ENCODE measurements around the gene TOLLIP. TPM values are rescaled to one million over a fixed set of nuclear protein-coding genes. Genes with fewer than 3 reads are reported as not detected.
"Not testable (repeated sequence)": the region's sequence is repeated elsewhere in the genome, so short reads cannot be mapped to it uniquely, and the experiment has no call there.

Gene TOLLIP
- total RNA-seq, 4 donors from 2014 or later, result 49.8 to 91.7 (median 85.0) TPM

DNA sequence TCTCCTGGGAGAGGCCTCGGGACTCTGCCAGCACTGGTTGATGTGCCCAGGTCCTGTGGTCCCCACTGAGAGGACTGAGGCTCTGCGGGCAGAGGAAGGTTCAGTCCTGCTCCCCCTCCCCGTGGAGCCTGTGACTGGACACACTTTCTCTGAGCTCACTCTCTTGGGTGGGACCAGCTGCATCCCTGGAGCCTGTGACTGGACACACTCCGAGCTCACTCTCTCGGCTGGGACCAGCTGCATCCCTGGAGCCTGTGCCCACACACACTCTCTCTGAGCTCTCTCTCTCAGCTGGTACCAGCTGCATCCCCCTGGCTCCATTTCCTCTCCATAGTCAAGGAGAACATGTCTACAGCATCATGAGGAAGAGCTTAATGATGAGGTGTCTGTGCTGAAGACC, 39.5 kb downstream of the TOLLIP start:
- H3K4me3 ChIP-seq, result no peak overlapping the region
- no peaks in the 10 kb centered on the region for H3K27me3 ChIP-seq
- H3K36me3 ChIP-seq, result peaks cover 0 to 2% of the 10 kb centered on the region in 2 donors
- no peaks in the 10 kb centered on the region for H3K9me3 ChIP-seq
- DNase-seq (no peak), ATAC-seq (no peak)
- in situ Hi-C loops (cut with MboI; ENCODE audit: low sequenced_read_pairs in 4 of 4), result loop anchor here in 1 of 4 donors (25.0 kb wide), 1 partner anchor 242 kb away; no protein-coding TSS in a partner anchor
- no peaks in the 10 kb centered on the region for H3K4me1 ChIP-seq
- no peak overlapping the region for H3K27ac ChIP-seq
- TF ChIP-seq, protein P1, sequence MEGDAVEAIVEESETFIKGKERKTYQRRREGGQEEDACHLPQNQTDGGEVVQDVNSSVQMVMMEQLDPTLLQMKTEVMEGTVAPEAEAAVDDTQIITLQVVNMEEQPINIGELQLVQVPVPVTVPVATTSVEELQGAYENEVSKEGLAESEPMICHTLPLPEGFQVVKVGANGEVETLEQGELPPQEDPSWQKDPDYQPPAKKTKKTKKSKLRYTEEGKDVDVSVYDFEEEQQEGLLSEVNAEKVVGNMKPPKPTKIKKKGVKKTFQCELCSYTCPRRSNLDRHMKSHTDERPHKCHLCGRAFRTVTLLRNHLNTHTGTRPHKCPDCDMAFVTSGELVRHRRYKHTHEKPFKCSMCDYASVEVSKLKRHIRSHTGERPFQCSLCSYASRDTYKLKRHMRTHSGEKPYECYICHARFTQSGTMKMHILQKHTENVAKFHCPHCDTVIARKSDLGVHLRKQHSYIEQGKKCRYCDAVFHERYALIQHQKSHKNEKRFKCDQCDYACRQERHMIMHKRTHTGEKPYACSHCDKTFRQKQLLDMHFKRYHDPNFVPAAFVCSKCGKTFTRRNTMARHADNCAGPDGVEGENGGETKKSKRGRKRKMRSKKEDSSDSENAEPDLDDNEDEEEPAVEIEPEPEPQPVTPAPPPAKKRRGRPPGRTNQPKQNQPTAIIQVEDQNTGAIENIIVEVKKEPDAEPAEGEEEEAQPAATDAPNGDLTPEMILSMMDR (IDR thresholded peaks at IDR 0.05 in 4 of 5, conservative IDR thresholded peaks at IDR 0.05 in 1 of 5), result no peak
- TF ChIP-seq POLR2A (IDR thresholded peaks at IDR 0.05), result no peak
- intact Hi-C loops (cut with DNase I; ENCODE audit: low total_unique reads), result loop anchor here (5.0 to 10.0 kb wide), 2 partner anchors 115 to 907 kb away; partner anchors contain the start of gene BRSK2

DNA sequence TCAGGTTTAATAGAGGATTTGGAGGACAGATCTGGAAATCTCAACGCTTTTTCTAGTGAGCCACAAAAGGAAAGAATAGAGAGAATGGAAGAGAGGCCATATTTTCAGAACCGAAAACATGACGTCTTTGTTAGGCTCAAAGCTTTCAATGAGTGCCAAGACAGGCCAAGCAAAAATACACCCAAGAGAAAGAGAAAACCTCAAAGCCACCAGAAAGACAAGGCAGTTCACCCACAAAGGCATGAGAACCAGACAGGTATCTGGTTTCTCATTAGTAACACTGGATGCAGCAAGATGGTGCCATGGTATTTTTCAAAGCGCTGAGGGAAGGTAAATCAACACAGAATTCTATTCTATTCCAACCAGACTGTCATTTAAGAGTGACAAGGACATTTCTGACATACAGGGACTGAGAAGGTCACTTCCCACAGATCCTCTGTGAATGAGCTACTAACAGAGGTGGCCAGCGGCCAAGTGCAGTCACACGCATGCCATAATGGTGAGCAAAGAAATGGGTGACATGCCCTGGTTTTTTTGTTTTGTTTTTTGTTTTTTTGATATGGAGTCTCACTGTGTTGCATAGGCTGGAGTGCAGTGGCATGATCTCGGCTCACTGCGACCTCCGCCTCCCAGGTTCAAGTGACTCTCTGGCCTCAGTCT, 41.9 kb downstream of the TOLLIP start:
- intact Hi-C loops (cut with DNase I; ENCODE audit: low total_unique reads), result loop anchor here (5.0 to 10.0 kb wide), 2 partner anchors 117 to 910 kb away; partner anchors contain the start of gene BRSK2

DNA sequence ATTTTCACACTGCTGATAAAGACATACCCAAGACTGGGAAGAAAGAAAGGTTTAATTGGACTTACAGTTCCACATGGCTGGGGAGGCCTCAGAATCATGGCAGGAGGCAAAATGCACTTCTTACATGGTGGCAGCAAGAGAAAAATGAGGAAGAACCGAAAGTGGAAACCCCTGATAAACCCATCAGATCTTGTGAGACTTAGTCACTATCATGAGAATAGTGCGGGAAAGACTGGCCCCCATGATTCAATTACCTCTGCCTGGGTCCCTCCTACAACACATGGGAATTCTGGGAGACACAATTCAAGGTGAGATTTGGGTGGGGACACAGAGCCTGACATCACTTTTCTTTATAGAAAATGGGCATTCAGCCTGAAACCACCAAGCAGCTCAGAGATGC, 42.5 kb downstream of the TOLLIP start:
- H3K4me1 ChIP-seq, result peaks cover 4 to 12% of the 10 kb centered on the region in 2 donors
- not testable (repeated sequence) for H3K27me3 ChIP-seq, H3K4me3 ChIP-seq, ATAC-seq, DNase-seq, H3K36me3 ChIP-seq, H3K27ac ChIP-seq, H3K9me3 ChIP-seq
- intact Hi-C loops (cut with DNase I; ENCODE audit: low total_unique reads) (loop anchor here (5.0 to 10.0 kb wide), 2 partner anchors 118 to 910 kb away; partner anchors contain the start of gene BRSK2), in situ Hi-C loops (cut with MboI; ENCODE audit: low sequenced_read_pairs in 4 of 4) (loop anchor here in 1 of 4 donors (25.0 kb wide), 1 partner anchor 245 kb away; no protein-coding TSS in a partner anchor)

More for the DNA sequence above, 41.9 kb downstream of the TOLLIP start:
- TF ChIP-seq POLR2A (IDR thresholded peaks at IDR 0.05), result no peak
- TF ChIP-seq, protein P1 (IDR thresholded peaks at IDR 0.05 in 4 of 5, conservative IDR thresholded peaks at IDR 0.05 in 1 of 5), result no peak
- in situ Hi-C loops (cut with MboI; ENCODE audit: low sequenced_read_pairs in 4 of 4), result loop anchor here in 1 of 4 donors (25.0 kb wide), 1 partner anchor 245 kb away; no protein-coding TSS in a partner anchor
- Histone ChIP-seq H3K27ac (no peak overlapping the region), H3K27me3 (no peaks in the 10 kb centered on the region), H3K4me1 (peaks cover 0 to 7% of the 10 kb centered on the region in 2 donors), H3K9me3 (no peaks in the 10 kb centered on the region), H3K4me3 (no peak overlapping the region), H3K36me3 (no peaks in the 10 kb centered on the region)
- DNase-seq (no peak), ATAC-seq (no peak)

DNA sequence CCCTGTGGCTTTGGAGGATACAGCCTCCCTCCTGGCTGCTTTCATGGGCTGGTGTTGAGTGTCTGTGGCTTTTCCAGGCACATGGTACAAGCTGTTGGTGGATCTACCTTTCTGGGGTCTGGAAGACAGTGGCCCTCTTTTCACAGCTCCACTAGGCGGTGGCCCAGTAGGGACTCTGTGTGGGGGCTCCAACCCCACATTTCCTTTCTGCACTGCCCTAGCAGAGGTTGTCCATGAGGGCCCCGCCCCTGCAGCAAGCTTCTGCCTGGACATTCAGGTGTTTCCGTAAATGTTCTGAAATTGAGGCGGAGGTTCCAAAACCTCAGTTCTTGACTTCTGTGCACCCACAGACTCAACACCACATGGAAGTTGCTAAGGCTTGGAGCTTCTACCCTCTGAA, 44.0 kb downstream of the TOLLIP start:
- not testable (repeated sequence) for H3K4me3 ChIP-seq, H3K27me3 ChIP-seq, H3K36me3 ChIP-seq, ATAC-seq, DNase-seq, H3K27ac ChIP-seq, H3K9me3 ChIP-seq
- intact Hi-C loops (cut with DNase I; ENCODE audit: low total_unique reads) (loop anchor here (5.0 to 10.0 kb wide), 2 partner anchors 119 to 912 kb away; partner anchors contain the start of gene BRSK2), in situ Hi-C loops (cut with MboI; ENCODE audit: low sequenced_read_pairs in 4 of 4) (loop anchor here in 1 of 4 donors (25.0 kb wide), 1 partner anchor 247 kb away; no protein-coding TSS in a partner anchor)
- H3K4me1 ChIP-seq, result peaks cover 4 to 18% of the 10 kb centered on the region in 2 donors

DNA sequence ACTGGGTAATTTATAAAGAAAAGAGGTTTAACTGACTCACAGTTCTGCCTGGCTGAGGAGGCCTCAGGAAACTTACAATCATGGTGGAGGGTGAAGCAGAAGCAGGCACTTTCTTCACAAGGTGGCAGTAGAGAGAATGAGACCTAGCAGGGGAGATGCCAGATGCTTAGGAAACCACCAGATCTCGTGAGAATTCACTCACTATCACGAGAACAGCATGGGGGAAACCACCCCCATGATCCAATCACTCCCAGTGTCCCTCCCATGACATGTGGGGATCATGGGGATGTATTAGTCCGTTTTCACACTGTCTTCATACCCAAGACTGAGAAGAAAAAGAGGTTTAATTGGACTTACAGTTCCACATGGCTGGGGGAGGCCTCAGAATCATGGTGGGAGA, 45.0 kb downstream of the TOLLIP start:
- H3K27ac ChIP-seq, result peak overlapping the region in 1 of 4 donors; percentile 49
- intact Hi-C loops (cut with DNase I; ENCODE audit: low total_unique reads), result loop anchor here (5.0 to 10.0 kb wide), 3 partner anchors 33 to 120 kb away; partner anchors contain the start of gene BRSK2

More for the DNA sequence above, 45.0 kb downstream of the TOLLIP start:
- peak in 1 of 2 donors; percentile 36 for DNase-seq
- H3K4me3 ChIP-seq, H3K9me3 ChIP-seq, H3K36me3 ChIP-seq, H3K27me3 ChIP-seq: not testable (repeated sequence)
- peak; percentile 41 for ATAC-seq
- TF ChIP-seq, protein P1 (IDR thresholded peaks at IDR 0.05 in 4 of 5, conservative IDR thresholded peaks at IDR 0.05 in 1 of 5), result peak; percentile 9 to 49 (median 39)
- H3K4me1 ChIP-seq, result peaks cover 4 to 18% of the 10 kb centered on the region in 2 donors
- in situ Hi-C loops (cut with MboI; ENCODE audit: low sequenced_read_pairs in 4 of 4), result loop anchor here in 1 of 4 donors (25.0 kb wide), 1 partner anchor 248 kb away; no protein-coding TSS in a partner anchor
